ENCODE measurements around the gene GPA33. TPM values are rescaled to one million over a fixed set of nuclear protein-coding genes. Genes with fewer than 3 reads are reported as not detected.

The GPA33 gene
- total and polyA plus RNA-seq, 5 experiments from 2014 or later = 8.0 to 14.0 (median 10.0) TPM

DNA sequence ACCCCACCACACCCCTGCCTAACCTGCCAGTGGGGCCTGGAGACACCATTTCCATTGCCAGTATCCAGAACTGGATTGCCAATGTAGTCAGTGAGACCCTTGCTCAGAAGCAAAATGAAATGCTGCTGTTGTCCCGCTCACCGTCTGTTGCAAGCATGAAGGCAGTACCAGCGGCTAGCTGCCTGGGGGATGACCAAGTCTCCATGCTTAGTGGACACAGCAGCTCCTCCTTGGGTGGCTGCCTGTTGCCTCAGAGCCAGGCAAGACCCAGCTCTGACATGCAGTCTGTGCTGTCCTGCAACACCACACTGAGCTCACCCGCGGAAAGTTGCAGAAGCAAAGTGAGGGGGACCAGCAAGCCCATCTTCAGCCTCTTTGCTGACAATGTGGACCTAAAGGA, 37.1 kb upstream of the GPA33 start:
- H3K9me3 Mint-ChIP-seq = no peaks in the 10 kb centered on the region
- no peaks in the 10 kb centered on the region for H3K36me3 Mint-ChIP-seq
- DNase-seq = no peak
- H3K27me3 Mint-ChIP-seq = peaks cover 17 to 34% (median 25%) of the 10 kb centered on the region in 5 donors
- H3K4me3 Mint-ChIP-seq = no peak overlapping the region
- POLR2A ChIA-PET = interaction anchor here (1.1 kb wide), 1 partner anchor 93 kb away, joined by 3 read pairs; no protein-coding TSS in a partner anchor
- peaks cover 0 to 2% (median under 1%) of the 10 kb centered on the region in 4 donors for H3K4me1 Mint-ChIP-seq
- peak overlapping the region in 3 of 10 donors; percentile 27 to 86 (median 29) for H3K27ac Mint-ChIP-seq
- no peak for ATAC-seq

DNA sequence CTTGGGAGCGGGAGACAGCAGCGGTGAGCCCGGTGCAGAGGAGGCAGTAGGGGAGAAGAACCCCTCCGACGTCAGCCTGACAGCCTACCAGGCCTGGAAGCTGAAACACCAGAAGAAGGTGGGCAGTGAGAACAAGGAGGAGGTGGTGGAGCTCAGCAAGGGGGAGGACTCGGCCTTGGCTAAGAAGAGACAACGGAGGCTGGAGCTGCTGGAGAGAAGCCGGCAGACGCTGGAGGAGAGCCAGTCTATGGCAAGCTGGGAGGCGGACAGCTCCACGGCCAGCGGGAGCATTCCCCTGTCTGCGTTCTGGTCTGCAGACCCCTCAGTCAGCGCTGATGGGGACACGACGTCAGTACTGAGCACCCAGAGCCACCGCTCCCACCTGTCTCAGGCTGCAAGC, 36.6 kb upstream of the GPA33 start:
- ATAC-seq (no peak), DNase-seq (no peak)
- Mint-ChIP-seq H3K9me3 (no peaks in the 10 kb centered on the region), H3K4me1 (peaks cover 0 to 4% (median 2%) of the 10 kb centered on the region in 4 donors), H3K36me3 (no peaks in the 10 kb centered on the region), H3K27me3 (peaks cover 17 to 32% (median 25%) of the 10 kb centered on the region in 5 donors), H3K27ac (peak overlapping the region in 1 of 10 donors; percentile 86), H3K4me3 (no peak overlapping the region)
- POLR2A ChIA-PET = interaction anchor here (1.1 kb wide), 1 partner anchor 93 kb away, joined by 3 read pairs; no protein-coding TSS in a partner anchor

DNA sequence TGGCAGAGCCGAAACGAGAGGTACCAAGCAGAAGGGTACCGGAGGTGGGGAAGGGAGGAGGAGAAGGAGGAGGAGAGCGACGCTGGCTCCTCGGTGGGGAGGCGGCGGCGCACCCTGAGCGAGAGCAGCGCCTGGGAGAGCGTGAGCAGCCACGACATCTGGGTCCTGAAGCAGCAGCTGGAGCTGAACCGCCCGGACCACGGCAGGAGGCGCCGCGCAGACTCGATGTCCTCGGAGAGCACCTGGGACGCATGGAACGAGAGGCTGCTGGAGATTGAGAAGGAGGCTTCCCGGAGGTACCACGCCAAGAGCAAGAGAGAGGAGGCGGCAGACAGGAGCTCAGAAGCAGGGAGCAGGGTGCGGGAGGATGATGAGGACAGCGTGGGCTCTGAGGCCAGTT, 36.1 kb upstream of the GPA33 start:
- H3K27me3 Mint-ChIP-seq = peaks cover 14 to 32% (median 25%) of the 10 kb centered on the region in 5 donors
- no peak overlapping the region for H3K27ac Mint-ChIP-seq
- H3K9me3 Mint-ChIP-seq = no peaks in the 10 kb centered on the region
- peaks cover 0 to 7% (median 5%) of the 10 kb centered on the region in 4 donors for H3K4me1 Mint-ChIP-seq
- ATAC-seq (no peak), DNase-seq (no peak)
- H3K36me3 Mint-ChIP-seq = no peaks in the 10 kb centered on the region
- no peak overlapping the region for H3K4me3 Mint-ChIP-seq
- POLR2A ChIA-PET = interaction anchor here (1.0 to 1.3 kb wide), 3 partner anchors 21 to 94 kb away, joined by 3 to 4 read pairs (median 3); no protein-coding TSS in a partner anchor

DNA sequence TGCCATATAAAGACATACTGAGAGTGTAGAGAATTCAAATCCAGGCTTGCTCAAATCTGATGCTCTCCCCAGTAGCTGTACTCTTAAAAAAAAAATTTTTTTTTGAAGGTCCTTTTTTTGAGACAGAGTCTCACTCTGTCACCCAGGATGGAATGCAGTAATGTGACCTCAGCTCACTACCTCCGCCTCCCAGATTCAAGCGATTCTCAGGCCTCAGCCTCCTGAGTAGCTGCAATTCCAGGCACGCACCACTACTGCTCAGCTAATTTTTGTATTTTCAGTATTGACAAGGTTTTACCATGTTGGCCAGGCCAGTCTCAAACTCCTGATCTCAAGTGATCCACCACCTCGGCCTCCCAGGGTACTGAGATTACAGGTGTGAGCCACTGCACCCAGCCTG, 32.4 kb upstream of the GPA33 start:
- POLR2A ChIA-PET = no interaction called here
- no peak for DNase-seq
- Mint-ChIP-seq H3K36me3 (no peaks in the 10 kb centered on the region), H3K4me3 (peak overlapping the region in 5 of 10 donors; percentile 7 to 90 (median 15)), H3K27ac (peak overlapping the region in 4 of 10 donors; percentile 18 to 79 (median 43)), H3K9me3 (no peaks in the 10 kb centered on the region), H3K27me3 (peaks cover 9 to 23% (median 18%) of the 10 kb centered on the region in 5 donors), H3K4me1 (peaks cover 0 to 14% (median 8%) of the 10 kb centered on the region in 4 donors)
- no peak for ATAC-seq

DNA sequence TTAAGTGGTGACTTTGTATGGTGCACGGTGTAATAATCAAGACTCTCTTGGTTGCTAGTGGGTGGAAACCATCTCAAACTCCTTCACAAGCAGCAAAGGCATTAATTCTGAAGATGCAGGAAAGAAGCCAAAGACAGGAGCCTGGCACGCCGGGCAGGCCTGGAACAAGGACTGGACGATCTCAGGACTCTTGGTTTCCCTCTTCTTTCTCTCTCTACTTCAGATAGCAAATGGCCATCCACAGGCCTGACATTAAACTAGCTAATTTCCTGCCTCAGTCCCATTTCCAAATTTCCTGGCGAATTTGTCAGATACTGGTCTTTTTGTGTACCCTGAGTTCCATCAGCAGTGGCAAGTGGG, 31.9 kb upstream of the GPA33 start:
- POLR2A ChIA-PET = no interaction called here
- peaks cover 0 to 14% (median 7%) of the 10 kb centered on the region in 4 donors for H3K4me1 Mint-ChIP-seq
- no peaks in the 10 kb centered on the region for H3K36me3 Mint-ChIP-seq
- H3K27ac Mint-ChIP-seq = peak overlapping the region in 5 of 10 donors; percentile 12 to 69 (median 34)
- peaks cover 4 to 19% (median 13%) of the 10 kb centered on the region in 5 donors for H3K27me3 Mint-ChIP-seq
- H3K4me3 Mint-ChIP-seq = peak overlapping the region; percentile 57 to 93 (median 89)
- DNase-seq = no peak
- ATAC-seq = no peak
- H3K9me3 Mint-ChIP-seq = no peaks in the 10 kb centered on the region

DNA sequence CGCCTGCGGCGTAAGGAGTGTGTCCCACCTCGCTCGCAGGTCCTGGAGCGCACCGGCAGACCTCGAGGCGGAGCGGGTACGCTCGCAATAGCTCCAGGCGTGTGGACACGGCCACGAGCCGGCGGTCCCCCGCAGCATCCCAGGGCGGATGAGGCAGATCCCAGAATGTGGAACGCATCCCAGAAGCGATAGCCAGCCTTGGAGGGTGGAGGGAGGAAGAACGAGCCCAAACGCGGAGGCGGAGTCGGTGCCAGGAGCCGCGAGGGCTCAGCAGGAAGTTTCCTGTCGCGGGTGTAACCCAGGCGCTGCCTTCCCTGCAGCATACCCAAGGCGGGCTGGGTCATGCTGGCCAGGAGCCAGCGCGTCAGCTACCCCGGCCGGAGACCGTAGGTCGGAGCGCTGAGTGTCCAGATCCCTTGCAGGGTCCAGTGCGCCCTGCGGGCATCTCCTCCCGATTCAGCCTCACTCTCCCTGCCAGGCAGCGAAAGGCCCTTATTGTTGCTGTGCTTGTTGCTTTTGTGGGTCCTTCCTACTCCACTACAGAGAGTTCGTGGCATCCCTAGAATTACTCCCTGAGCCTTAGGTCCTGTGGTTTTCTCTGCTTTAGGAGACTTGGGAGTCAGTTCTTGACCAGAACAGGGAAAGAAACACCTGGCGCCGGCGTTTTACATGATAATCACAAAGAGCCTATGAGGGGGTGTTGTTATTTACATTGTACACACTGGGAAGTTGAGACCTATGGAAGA, 31.4 kb upstream of the GPA33 start:
- H3K27ac Mint-ChIP-seq = peak overlapping the region in 5 of 10 donors; percentile 25 to 88 (median 69)
- H3K36me3 Mint-ChIP-seq = no peaks in the 10 kb centered on the region
- POLR2A ChIA-PET = interaction anchor here (0.7 to 1.3 kb wide), 3 partner anchors 18 to 98 kb away, joined by 3 read pairs; no protein-coding TSS in a partner anchor
- no peaks in the 10 kb centered on the region for H3K9me3 Mint-ChIP-seq
- peaks cover 3 to 13% (median 9%) of the 10 kb centered on the region in 5 donors for H3K27me3 Mint-ChIP-seq
- DNase-seq (peak; percentile 6 to 68 (median 33)), ATAC-seq (peak; percentile 83 to 89)
- H3K4me3 Mint-ChIP-seq = peak overlapping the region; percentile 79 to 93 (median 89)
- H3K4me1 Mint-ChIP-seq = peaks cover 0 to 14% (median 7%) of the 10 kb centered on the region in 4 donors

DNA sequence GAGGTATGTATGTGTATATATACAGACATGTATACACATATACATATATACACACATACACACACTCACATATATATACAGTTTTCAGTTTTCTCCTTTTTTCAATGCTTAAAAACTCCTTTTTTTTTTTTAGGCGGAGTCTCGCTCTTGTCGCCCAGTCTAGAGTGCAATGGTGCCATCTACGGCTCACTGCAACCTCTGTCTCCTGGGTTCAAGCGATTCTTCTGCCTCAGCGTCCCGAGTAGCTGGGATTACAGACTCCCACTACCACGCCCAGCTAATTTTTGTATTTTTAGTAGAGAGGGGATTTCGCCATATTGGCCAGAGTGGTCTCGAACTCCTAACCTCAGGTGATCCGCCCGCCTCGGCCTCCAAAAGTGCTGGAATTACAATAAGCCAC, 30.7 kb upstream of the GPA33 start:
- POLR2A ChIA-PET = interaction anchor here (0.7 to 1.3 kb wide), 4 partner anchors 17 to 99 kb away, joined by 3 to 4 read pairs (median 3); no protein-coding TSS in a partner anchor
- Mint-ChIP-seq H3K27ac (peak overlapping the region in 4 of 10 donors; percentile 34 to 88 (median 58)), H3K27me3 (peaks cover 0 to 7% (median 5%) of the 10 kb centered on the region in 5 donors), H3K36me3 (no peaks in the 10 kb centered on the region), H3K4me3 (peak overlapping the region; percentile 79 to 93 (median 89)), H3K9me3 (no peaks in the 10 kb centered on the region), H3K4me1 (peaks cover 0 to 14% (median 7%) of the 10 kb centered on the region in 4 donors)
- peak in 4 of 10 donors; percentile 9 to 49 (median 22) for DNase-seq
- peak; percentile 47 to 53 for ATAC-seq

DNA sequence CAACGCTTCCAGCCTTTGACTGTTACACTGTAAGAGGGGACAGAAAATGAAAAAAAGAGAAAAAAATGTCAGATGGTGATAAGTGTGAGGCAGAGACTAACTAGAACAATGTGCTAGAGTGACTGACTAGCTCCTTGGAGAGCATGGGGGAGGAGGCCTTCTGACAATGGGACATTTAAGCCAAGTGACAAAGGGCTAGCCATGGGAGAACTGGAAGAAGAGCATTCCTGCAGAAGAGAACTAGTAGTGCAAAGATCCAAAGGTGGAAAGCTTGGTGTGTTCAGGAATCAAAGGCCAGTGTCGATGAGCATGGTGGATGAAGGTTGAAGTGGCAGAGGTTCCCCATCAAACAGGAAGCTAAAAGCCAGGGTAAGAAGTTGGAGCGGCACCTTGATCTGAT, 29.5 kb upstream of the GPA33 start:
- no peak for ATAC-seq
- Mint-ChIP-seq H3K27ac (peak overlapping the region in 1 of 10 donors; percentile 39), H3K27me3 (peaks cover 0 to 4% (median 0%) of the 10 kb centered on the region in 5 donors), H3K36me3 (no peaks in the 10 kb centered on the region), H3K4me1 (peaks cover 0 to 14% (median 7%) of the 10 kb centered on the region in 4 donors), H3K4me3 (no peak overlapping the region), H3K9me3 (no peaks in the 10 kb centered on the region)
- POLR2A ChIA-PET = interaction anchor here (1.0 kb wide), 1 partner anchor 11 kb away, joined by 3 read pairs; no protein-coding TSS in a partner anchor
- DNase-seq = no peak

DNA sequence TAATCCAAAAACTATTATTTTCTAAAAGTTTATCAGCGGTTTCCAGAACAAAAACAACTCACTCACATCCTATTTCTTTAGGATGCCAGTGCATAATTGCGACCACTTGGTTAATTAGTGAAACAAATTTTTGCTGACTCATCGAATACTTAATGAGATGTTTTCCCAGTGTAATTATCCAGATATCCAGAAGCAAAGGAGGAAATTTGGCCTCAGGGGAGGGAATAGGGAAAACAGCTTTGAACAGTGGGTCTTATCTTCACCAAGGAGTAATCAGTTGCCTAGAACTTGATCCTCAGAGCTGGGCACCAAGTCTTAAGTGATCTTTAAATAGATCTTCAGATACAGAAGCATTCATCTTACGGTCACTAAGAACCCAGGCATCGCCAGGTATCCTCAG, 28.0 kb upstream of the GPA33 start:
- ATAC-seq = no peak
- H3K9me3 Mint-ChIP-seq = no peaks in the 10 kb centered on the region
- DNase-seq = no peak
- H3K4me1 Mint-ChIP-seq = peaks cover 0 to 17% (median 7%) of the 10 kb centered on the region in 4 donors
- no peaks in the 10 kb centered on the region for H3K36me3 Mint-ChIP-seq
- POLR2A ChIA-PET = no interaction called here
- H3K4me3 Mint-ChIP-seq = no peak overlapping the region
- no peak overlapping the region for H3K27ac Mint-ChIP-seq
- H3K27me3 Mint-ChIP-seq = peaks cover 0 to 4% (median 0%) of the 10 kb centered on the region in 5 donors

DNA sequence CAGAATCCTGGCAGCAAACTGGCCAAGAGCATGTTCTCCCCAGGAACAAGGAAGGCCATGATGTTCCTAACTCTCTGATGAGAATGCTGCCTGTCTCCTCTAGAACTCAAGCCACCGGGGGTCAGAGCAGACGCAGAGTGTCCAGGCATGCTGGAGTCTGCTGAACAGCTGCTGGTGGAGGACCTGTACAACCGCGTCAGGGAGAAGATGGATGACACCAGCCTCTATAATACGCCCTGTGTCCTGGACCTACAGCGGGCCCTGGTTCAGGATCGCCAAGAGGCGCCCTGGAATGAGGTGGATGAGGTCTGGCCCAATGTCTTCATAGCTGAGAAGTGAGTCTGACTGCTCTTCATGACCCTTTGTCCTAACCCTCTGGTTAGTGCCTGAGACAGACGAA, 27.0 kb upstream of the GPA33 start:
- ATAC-seq = no peak
- H3K36me3 Mint-ChIP-seq = no peaks in the 10 kb centered on the region
- peak overlapping the region in 1 of 10 donors; percentile 70 for H3K27ac Mint-ChIP-seq
- DNase-seq = no peak
- POLR2A ChIA-PET = no interaction called here
- no peaks in the 10 kb centered on the region for H3K9me3 Mint-ChIP-seq
- H3K4me1 Mint-ChIP-seq = peaks cover 0 to 17% (median 6%) of the 10 kb centered on the region in 4 donors
- peaks cover 0 to 4% (median 0%) of the 10 kb centered on the region in 5 donors for H3K27me3 Mint-ChIP-seq
- H3K4me3 Mint-ChIP-seq = no peak overlapping the region

DNA sequence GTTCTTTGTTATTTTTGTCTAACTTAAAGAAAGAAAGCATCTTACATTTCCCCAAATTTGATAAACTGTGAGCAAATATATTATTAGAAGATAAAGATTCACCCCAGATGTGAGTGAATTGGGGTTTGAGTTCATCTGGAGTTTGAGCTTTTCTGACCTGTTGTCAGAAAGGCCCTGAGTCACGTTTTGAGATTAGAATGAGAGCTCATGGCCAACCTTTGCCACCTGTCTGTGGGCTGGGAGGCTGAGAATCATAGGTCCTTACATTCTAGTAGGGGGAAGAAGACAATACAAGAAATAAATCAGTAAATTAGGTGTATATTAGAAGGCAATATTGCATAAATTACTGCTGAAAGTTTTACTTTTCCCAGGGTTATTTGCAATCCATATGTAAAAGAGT, 26.0 kb upstream of the GPA33 start:
- H3K27me3 Mint-ChIP-seq = peaks cover 0 to 4% (median 0%) of the 10 kb centered on the region in 5 donors
- peaks cover 0 to 4% (median under 1%) of the 10 kb centered on the region in 9 donors for H3K9me3 Mint-ChIP-seq
- no peaks in the 10 kb centered on the region for H3K36me3 Mint-ChIP-seq
- ATAC-seq = no peak
- POLR2A ChIA-PET = no interaction called here
- peak overlapping the region in 1 of 10 donors; percentile 51 for H3K27ac Mint-ChIP-seq
- H3K4me1 Mint-ChIP-seq = peaks cover 0 to 11% (median 1%) of the 10 kb centered on the region in 4 donors
- H3K4me3 Mint-ChIP-seq = no peak overlapping the region
- no peak for DNase-seq

DNA sequence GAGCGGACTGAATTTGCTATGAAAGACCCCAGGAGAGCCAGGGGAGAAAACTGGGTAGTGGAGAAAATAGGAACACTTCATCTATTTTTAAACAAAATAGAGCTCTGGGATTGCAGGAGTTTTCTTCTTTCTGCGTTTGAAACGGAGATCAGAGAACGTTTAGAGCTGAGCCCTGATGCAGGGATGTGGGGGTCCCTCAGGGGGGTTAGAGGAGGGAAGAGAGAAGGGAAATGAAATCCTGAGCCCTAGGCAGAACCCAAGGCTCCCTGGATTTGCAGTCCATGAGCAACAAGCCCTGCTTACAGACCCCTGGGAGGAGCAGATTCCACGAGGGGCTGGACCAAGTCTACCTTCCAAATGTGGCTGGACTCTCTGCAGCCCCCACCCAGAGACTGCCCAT, 25.5 kb upstream of the GPA33 start:
- H3K27me3 Mint-ChIP-seq = peaks cover 0 to 4% (median 0%) of the 10 kb centered on the region in 5 donors
- peak overlapping the region in 1 of 10 donors; percentile 10 for H3K27ac Mint-ChIP-seq
- ATAC-seq = no peak
- peaks cover 3 to 13% (median 5%) of the 10 kb centered on the region in 4 donors for H3K4me1 Mint-ChIP-seq
- H3K36me3 Mint-ChIP-seq = peaks cover 0 to 5% (median 3%) of the 10 kb centered on the region in 3 donors
- POLR2A ChIA-PET = no interaction called here
- no peak for DNase-seq
- peaks cover 0 to 9% (median 6%) of the 10 kb centered on the region in 9 donors for H3K9me3 Mint-ChIP-seq
- no peak overlapping the region for H3K4me3 Mint-ChIP-seq

DNA sequence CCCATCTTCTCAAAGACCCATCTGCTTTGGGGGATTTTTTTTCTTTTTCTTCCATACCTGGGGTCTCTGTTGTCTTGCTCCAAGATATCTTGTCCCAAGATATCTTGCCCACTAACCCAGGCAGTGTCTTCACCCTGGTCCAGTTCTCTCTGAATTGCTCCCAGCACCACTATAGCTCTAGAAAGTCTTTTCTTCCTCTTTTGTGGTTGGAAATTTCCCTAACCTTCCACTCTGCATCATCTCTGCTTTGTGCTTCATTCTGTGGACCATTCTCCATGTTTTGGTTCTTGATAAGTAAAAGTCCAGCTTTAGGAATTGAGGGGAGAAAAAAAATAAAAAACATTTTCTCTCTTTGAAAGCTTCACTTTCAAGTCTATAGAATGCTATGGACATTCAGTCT, 24.5 kb upstream of the GPA33 start:
- peaks cover 0 to 14% (median 9%) of the 10 kb centered on the region in 3 donors for H3K36me3 Mint-ChIP-seq

More for the DNA sequence above, 24.5 kb upstream of the GPA33 start:
- Mint-ChIP-seq H3K9me3 (peaks cover 0 to 18% (median 15%) of the 10 kb centered on the region in 9 donors), H3K4me3 (no peak overlapping the region), H3K27me3 (peaks cover 0 to 4% (median 0%) of the 10 kb centered on the region in 5 donors), H3K27ac (peak overlapping the region in 2 of 10 donors; percentile 49 to 72), H3K4me1 (peaks cover 10 to 18% (median 14%) of the 10 kb centered on the region in 4 donors)
- DNase-seq (no peak), ATAC-seq (no peak)
- POLR2A ChIA-PET = interaction anchor here (0.6 kb wide), 1 partner anchor 35 kb away, joined by 3 read pairs; no protein-coding TSS in a partner anchor
